ENCODE results near the gene EDDM13.

- TF ChIP-seq CTCF (IDR thresholded peaks at IDR 0.05), result no peak
- no peak for TF ChIP-seq POLR2A (IDR thresholded peaks at IDR 0.05)
These were observed 11.4 kb upstream of the EDDM13 start for GRCh38 chr19:56261145-56261544.

Data from adrenal gland (tissue), 5 donors.